Fibroblast of skin of scalp (primary cell): Measurements from ENCODE around the gene SPATA13.

ENCODE experiments used
- DNase-seq: peaks from one replicate; pipeline ENCODE4 v3.0.0-alpha.2; 2013

The SPATA13 gene

GRCh38 chr13:24223341-24224231 is 63.1 kb downstream of the SPATA13 start:
- DNase-seq, result no peak

- DNase-seq, result no peak
These were observed 63.7 kb downstream of the SPATA13 start for GRCh38 chr13:24224232-24224680.

- no peak for DNase-seq
These were observed 64.5 kb downstream of the SPATA13 start for GRCh38 chr13:24225062-24225461.

GRCh38 chr13:24225930-24226329 is 65.4 kb downstream of the SPATA13 start:
- no peak for DNase-seq

GRCh38 chr13:24226762-24227161 is 66.2 kb downstream of the SPATA13 start:
- DNase-seq, result no peak

- DNase-seq, result peak; percentile 62
These were observed 68.4 kb downstream of the SPATA13 start for GRCh38 chr13:24228852-24229458.

- DNase-seq, result no peak
These were observed 70.0 kb downstream of the SPATA13 start for GRCh38 chr13:24230428-24231072.

GRCh38 chr13:24231377-24231776 is 70.9 kb downstream of the SPATA13 start:
- no peak for DNase-seq

- DNase-seq, result no peak
These were observed 71.5 kb downstream of the SPATA13 start for GRCh38 chr13:24232037-24232436.

GRCh38 chr13:24232474-24232873 is 72.0 kb downstream of the SPATA13 start:
- no peak for DNase-seq

GRCh38 chr13:24233351-24233901 is 72.9 kb downstream of the SPATA13 start:
- DNase-seq, result peak; percentile 72

- no peak for DNase-seq
These were observed 73.8 kb downstream of the SPATA13 start for GRCh38 chr13:24234200-24234915.

GRCh38 chr13:24237356-24237755 is 76.8 kb downstream of the SPATA13 start:
- DNase-seq, result no peak

GRCh38 chr13:24241336-24241735 is 80.8 kb downstream of the SPATA13 start:
- no peak for DNase-seq

- DNase-seq, result no peak
These were observed 81.6 kb downstream of the SPATA13 start for GRCh38 chr13:24242100-24242499.

GRCh38 chr13:24243302-24243701 is 82.8 kb downstream of the SPATA13 start:
- DNase-seq, result no peak

- no peak for DNase-seq
These were observed 84.3 kb downstream of the SPATA13 start for GRCh38 chr13:24244802-24245201.

GRCh38 chr13:24247016-24247415 is 86.5 kb downstream of the SPATA13 start:
- no peak for DNase-seq

- no peak for DNase-seq
These were observed 89.1 kb downstream of the SPATA13 start for GRCh38 chr13:24249624-24250023.

GRCh38 chr13:24250376-24251057 is 90.0 kb downstream of the SPATA13 start:
- DNase-seq, result no peak

- no peak for DNase-seq
These were observed 91.0 kb downstream of the SPATA13 start for GRCh38 chr13:24251525-24251924.

- DNase-seq, result no peak
These were observed 91.6 kb downstream of the SPATA13 start for GRCh38 chr13:24252136-24252535.
